GM19324 (cell line): ENCODE data around the gene SLC12A6.

ENCODE experiments used
- ATAC-seq: cut with Tn5 transposase; IDR thresholded peaks from one replicate; pipeline ENCODE4 v1.9.1; 2021; ENCODE audit warnings: mild to moderate bottlenecking, moderate library complexity; ENCODE audit not compliant: unreplicated experiment, low FRiP score

The SLC12A6 gene

GRCh38 chr15:34275154-34275553, 62.4 kb downstream of the SLC12A6 start:
- ATAC-seq: no peak

- no peak for ATAC-seq
Measured at GRCh38 chr15:34271493-34271892, 66.1 kb downstream of the SLC12A6 start.

GRCh38 chr15:34266751-34267150, 70.8 kb downstream of the SLC12A6 start:
- ATAC-seq: no peak

- ATAC-seq: no peak
Measured at GRCh38 chr15:34264076-34264475, 73.5 kb downstream of the SLC12A6 start.

- ATAC-seq: no peak
Measured at GRCh38 chr15:34262362-34262761, 75.2 kb downstream of the SLC12A6 start.

- no peak for ATAC-seq
Measured at GRCh38 chr15:34259566-34259965, 78.0 kb downstream of the SLC12A6 start.

- no peak for ATAC-seq
Measured at GRCh38 chr15:34258151-34258550, 79.4 kb downstream of the SLC12A6 start.

- ATAC-seq: no peak
Measured at GRCh38 chr15:34252545-34252944, 85.0 kb downstream of the SLC12A6 start.

- ATAC-seq: no peak
Measured at GRCh38 chr15:34248190-34248589, 89.4 kb downstream of the SLC12A6 start.

GRCh38 chr15:34246276-34246976, 91.2 kb downstream of the SLC12A6 start:
- no peak for ATAC-seq

- no peak for ATAC-seq
Measured at GRCh38 chr15:34243226-34243625, 94.4 kb downstream of the SLC12A6 start.

GRCh38 chr15:34242331-34242710, 95.3 kb downstream of the SLC12A6 start:
- no peak for ATAC-seq

GRCh38 chr15:34241376-34242330, 95.9 kb downstream of the SLC12A6 start:
- ATAC-seq: no peak

GRCh38 chr15:34240537-34240936, 97.0 kb downstream of the SLC12A6 start:
- ATAC-seq: no peak

GRCh38 chr15:34239151-34239808, 98.3 kb downstream of the SLC12A6 start:
- no peak for ATAC-seq

- no peak for ATAC-seq
Measured at GRCh38 chr15:34233614-34234013, 104.0 kb downstream of the SLC12A6 start.

- ATAC-seq: no peak
Measured at GRCh38 chr15:34223904-34224596, 113.5 kb downstream of the SLC12A6 start.

GRCh38 chr15:34217587-34218225, 119.9 kb downstream of the SLC12A6 start:
- ATAC-seq: no peak

- no peak for ATAC-seq
Measured at GRCh38 chr15:34216527-34217270, 120.9 kb downstream of the SLC12A6 start.
